GM21786 (cell line): ENCODE measurements around the gene TANGO2.

Experiments used
- ATAC-seq: cut with Tn5 transposase; IDR thresholded peaks from one replicate; pipeline ENCODE4 v1.9.1; 2021; ENCODE audit not compliant: unreplicated experiment

Gene TANGO2

GRCh38 chr22:19982991-19983578 is 37.8 kb upstream of the TANGO2 start:
- ATAC-seq = no peak

GRCh38 chr22:19983741-19984140 is 37.2 kb upstream of the TANGO2 start:
- ATAC-seq = no peak

GRCh38 chr22:19984201-19984753 is 36.6 kb upstream of the TANGO2 start:
- no peak for ATAC-seq

GRCh38 chr22:19984851-19985811 is 35.8 kb upstream of the TANGO2 start:
- no peak for ATAC-seq

- no peak for ATAC-seq
Observed at GRCh38 chr22:19986011-19986409, 34.9 kb upstream of the TANGO2 start.

- no peak for ATAC-seq
Observed at GRCh38 chr22:19986410-19987341, 34.2 kb upstream of the TANGO2 start.

- ATAC-seq = no peak
Observed at GRCh38 chr22:19987394-19988306, 33.3 kb upstream of the TANGO2 start.

GRCh38 chr22:19988331-19988808 is 32.5 kb upstream of the TANGO2 start:
- ATAC-seq = no peak

GRCh38 chr22:19988965-19989724 is 31.8 kb upstream of the TANGO2 start:
- no peak for ATAC-seq

- ATAC-seq = no peak
Observed at GRCh38 chr22:19989725-19990067, 31.2 kb upstream of the TANGO2 start.

- no peak for ATAC-seq
Observed at GRCh38 chr22:19990188-19990587, 30.7 kb upstream of the TANGO2 start.

- no peak for ATAC-seq
Observed at GRCh38 chr22:19990609-19991394, 30.1 kb upstream of the TANGO2 start.

GRCh38 chr22:19991395-19991644 is 29.6 kb upstream of the TANGO2 start:
- no peak for ATAC-seq

GRCh38 chr22:19991645-19992451 is 29.1 kb upstream of the TANGO2 start:
- no peak for ATAC-seq

- ATAC-seq = no peak
Observed at GRCh38 chr22:19992481-19992911, 28.4 kb upstream of the TANGO2 start.

GRCh38 chr22:19992921-19993355 is 28.0 kb upstream of the TANGO2 start:
- no peak for ATAC-seq

GRCh38 chr22:19993926-19994325 is 27.0 kb upstream of the TANGO2 start:
- ATAC-seq = no peak
